Activated CD4-positive, alpha-beta T cell treated with anti-CD3 and anti-CD28 coated beads for 48 hours (primary cell): ENCODE data around the gene GFAP.

Experiments used
- DNase-seq: peaks from one replicate; pipeline ENCODE4 v3.0.0-alpha.2; 2020

GFAP gene

DNA sequence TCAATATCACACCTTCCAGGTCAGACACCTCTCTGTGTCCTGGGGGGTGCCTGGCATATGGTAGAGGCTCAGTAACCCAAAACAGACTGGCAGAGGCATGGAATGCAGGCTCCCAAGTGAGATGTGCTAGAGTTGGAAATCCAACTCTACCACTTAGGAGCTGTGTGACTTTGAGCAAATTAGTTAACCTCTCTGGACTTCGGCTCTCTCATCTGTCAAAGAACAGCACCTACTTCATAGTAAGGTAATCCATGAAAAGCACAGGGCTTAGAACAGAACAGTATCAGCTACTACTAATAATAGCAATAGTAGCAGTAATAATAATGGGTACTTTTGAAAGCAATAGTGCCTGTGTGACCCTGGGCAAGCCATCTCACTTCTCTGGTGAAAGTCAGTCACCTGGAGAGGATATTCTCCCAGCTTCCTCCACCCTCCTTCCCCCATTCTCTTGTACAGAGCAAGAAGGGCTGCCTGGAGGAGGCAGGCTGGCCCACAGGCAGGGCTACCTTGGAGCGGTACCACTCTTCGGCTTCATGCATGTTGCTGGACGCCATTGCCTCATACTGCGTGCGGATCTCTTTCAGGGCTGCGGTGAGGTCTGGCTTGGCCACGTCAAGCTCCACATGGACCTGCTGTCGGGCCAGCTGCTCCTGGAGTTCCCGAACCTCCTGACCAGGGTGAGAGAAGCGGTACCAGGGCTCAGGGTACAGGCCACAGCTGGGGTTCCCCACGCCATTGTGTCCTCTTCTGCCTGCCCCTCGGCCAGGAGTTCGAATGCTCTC lies 2.3 kb downstream of the GFAP start:
- DNase-seq, result no peak

DNA sequence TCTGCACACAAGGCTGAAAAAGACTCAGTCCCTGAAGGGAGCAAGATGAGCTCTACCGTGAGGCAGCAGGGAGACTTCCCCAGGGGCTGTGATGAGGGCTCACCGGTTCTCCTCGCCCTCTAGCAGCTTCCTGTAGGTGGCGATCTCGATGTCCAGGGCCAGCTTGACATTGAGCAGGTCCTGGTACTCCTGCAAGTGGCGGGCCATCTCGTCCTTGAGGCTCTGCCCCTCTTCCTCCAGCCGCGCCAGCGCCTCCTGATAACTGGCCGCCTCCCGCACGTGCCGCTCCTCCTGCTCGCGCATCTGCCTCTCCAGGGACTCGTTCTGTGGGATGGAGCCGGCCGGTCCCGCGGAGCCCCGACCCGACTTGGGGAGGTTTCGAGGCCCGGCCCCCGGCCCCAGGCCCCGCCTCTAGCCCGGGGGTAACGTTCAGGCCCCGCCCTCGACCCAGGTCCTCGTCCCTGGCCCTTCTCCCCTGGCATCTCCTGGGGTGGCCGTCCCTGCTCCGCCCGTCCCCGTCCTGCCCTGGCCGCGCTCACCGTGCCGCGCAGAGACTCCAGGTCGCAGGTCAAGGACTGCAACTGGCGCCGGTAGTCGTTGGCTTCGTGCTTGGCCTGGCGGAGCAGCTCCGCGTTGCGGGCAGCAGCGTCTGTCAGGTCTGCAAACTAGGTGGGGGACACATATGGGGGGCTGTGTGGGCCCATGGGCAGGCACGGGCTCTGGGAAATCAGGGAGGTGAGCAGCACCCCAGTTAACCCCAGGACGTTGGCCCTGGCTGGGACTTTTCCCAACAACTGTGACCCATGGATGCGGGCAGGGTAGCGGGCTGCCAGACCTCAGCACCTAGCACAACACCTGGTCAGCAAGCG lies 3.9 kb downstream of the GFAP start:
- peak; percentile 67 for DNase-seq

DNA sequence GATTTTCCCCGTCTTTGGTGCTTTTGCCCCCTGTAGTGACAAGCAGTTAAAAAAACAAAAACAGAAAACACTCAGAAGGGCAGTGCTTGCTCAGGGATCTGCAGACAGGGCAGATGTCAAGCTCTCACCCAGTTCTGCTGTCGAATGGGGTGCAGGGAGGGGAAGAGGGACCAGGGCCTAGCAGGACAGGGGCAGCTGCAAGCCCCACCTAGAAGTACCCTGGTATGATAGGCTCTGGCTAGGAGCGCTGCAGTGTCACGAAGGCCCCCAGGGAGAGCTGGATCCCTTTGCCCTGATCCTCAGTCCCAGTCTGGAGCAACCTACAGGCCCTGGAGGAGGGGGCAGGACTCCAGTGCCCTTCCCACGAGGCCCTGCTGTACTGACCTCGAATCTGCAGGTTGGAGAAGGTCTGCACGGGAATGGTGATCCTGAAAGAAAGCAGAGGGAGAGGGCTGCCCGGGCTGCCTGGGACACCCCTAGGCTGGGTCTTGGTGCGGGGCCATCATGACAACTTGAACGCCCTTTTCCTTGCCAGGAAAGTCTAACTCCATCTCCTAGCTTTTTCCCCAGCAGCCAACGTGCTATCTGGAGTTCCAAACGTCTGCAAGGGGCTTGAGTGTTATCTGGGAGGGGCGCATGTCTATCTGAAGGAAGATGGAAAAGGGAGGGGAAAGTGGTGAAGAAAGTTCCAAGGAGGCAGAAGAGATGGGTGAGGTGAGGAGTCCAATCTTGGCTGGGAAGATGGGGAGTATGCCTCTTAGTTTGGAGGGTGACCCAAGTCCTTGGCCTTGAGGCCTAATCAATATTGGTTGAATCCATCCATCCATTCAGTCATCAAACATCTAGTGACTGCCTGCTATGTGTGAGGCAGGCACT lies 4.8 kb downstream of the GFAP start:
- DNase-seq, result no peak

DNA sequence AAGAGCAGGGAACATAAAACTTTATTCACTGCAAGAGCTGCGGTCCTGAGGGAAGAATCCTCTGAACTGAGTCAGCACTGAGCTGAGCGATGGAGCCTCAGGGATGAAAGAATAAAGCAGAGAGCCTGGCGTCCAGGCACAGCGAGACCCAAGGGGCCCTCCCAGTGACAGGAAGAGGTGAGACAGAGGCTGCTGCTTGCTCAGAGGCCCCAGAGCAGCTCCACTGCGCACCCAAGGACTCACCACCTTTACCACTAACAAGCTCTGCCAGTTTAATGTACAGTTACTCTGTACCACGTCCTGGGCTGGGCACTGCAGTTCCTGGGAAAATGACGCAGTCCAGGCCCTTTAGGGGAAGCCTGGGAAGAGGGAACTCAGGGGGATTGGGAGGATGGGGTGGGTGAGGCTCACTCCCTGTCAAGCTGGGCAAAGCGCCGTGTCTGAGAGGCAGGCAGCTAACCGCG lies 5.6 kb downstream of the GFAP start:
- DNase-seq, result no peak

DNA sequence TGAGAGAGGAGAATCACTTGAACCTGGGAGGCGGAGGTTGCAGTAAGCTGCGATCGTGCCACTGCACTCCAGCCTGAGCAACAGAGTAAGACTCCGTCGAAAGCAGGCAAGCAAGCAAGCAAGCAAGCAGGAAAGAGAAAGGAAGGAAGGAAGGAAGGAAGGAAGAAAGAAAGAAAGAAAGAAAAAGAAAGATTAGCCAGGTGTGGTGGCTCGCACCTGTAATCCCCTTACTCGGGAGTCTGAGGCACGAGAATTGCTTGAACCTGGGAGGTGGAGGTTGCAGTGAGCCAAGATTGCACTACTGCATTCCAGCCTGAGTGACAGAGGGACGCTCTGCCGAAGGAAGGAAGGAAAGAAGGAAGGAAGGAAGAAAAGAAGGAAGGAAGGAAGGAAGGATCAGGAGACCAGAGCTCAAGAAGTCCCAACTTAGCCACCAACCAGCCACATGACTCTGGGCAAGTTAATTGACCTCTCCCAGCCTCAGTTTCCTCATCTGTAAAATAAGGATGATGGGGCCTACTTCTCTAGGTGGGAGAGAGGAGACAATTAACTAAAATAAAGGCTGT lies 6.5 kb downstream of the GFAP start:
- no peak for DNase-seq

DNA sequence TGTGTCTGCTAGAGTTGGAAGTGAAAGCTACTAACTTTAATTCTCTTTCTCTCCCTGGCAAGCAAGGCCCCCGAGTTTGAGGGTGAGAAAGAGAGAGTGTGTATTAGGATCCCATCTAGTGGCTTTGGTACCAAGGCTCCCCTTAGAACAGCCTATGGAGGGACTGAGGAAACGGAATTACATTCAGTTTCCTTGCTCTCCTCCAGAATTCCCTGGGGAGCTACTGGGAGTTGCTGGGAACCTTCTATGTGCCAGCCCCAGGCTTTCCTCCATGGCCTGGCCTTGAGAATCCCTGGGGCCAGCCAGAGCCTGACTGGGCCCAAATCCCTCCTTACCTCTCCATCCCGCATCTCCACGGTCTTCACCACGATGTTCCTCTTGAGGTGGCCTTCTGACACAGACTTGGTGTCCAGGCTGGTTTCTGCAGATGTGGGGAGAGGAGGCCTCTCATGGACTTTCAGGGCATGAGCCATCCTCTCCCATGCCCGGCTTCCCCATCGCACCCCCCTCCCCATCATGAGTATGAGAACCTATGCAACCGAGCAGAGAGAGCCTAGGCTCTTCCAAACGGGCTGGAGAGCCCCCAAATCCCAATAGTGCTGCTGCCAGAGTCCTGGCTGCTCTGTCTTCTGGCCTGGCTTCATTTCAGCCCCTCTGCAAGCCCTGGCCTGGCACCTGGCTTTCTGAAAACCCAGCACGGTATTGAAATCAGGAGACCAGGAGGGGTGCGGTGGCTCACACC lies 7.4 kb downstream of the GFAP start:
- DNase-seq, result no peak

DNA sequence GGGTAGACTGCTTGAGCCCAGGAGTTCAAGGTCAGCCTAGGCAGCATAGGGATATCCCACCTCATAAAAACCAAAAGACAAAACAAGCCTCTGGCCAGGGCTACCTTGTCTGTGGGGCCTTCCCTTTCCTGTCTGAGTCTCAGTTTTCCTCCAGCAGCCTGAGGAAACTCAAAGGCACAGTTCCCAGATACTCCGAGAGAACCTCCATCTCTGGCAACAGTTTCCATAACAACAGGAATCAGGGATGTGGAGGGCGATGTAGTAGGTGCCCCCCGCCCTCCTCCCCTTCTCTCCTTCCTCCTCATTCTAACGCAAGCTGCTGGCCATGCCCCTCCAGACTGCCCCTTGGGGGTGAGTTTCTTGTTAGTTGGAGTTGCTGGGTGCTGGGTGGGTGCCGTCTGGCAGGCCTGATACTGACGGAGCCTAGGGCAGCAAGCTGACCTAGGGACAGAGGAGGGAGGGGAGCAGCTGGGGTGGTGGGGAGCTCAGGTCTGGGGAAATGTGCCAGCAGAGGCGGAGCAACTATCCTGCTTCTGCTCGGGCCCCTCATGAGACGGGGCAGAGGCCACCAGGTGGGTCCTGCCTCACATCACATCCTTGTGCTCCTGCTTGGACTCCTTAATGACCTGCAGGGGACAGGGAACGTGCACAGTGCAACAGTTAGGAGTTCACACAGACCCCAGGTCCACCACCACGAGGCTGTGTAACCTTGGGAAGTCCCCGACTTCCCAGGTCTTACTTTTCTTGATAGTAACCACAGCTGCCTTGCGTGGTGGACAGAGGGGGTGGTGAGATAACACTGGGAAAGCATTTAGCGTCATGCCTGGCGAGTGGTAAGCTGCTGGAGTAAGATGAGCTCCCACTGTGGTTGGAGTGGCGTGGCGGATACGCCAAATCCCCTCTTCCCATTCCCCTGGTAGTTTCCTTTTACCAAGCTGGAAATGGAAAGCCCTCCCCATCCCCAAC lies 8.3 kb downstream of the GFAP start:
- DNase-seq, result no peak

DNA sequence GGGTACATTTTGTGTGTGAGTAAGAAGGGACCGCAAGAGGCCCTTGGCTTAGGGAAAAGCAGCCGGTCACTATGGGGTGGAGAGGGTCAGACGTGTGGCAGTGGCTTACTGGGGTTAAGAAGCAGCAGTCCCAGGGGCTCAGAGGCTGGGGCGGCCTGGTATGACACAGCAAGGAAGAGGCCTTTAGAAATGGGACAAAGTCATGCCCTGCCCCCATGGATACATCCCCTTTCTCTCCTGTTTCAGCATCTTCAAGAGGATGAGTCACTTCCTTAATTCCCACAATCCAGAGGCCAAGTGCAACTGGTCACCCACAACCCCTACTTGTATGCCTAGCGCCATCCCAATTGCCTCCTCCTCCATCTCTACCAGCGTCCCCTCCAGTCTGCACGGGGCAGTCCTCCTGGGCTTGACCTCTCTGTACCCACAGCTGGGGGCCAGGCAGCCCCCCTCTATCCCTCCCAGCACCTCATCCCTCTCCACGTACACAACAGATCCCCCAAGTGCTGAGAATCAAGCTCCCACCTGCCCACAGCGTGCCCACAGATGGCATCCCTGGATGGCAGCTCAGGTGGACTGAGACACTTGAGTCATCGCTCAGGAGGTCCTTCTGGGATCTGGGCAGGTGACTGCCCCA lies 9.2 kb downstream of the GFAP start:
- no peak for DNase-seq

DNA sequence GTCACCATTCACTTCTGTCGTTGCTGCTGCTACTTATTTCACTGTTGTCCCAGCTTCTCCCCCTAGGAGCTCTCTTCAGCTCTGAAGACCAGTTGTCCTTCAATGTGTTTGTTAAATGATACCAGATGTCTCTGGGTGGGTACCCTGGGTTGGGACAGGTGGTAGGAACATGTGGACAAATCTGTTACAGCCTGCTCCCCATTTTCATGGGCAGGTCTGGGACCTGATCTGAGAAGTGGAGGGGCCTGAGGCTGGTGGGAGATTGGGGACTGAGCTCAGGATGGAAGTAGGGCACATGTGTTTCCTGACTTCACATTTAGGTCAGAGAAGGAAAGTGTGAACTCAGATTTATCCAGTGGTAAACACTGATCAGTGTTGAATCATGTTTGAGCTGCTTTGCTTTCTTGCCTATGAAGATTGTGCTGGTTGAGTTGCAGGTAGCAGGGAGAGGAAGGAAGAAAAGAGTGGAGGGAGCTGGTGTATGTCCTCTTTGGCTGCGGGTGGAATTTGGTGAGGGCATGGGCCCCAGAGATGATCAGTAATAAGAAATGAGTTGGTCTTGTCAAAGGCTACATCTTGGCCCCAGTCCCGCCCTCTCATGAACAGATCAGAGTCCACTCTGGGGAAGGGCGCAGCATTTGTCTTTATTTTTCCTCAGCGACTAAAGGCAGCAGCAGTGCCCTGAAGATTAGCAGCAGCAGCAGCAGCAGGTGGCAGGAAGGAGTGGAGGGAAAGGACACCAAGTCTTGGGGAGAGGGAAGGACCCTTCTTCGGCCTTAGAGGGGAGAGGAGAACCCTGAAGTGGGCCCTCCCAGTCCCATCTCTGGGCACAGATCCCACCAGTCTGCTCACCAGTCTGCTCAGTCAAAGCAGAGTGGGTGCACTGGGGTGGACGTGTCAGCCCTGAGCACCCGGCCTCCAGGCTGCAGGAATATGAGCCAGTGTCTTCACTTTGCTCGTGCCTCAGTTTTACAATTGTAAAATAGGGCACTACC lies 10.0 kb downstream of the GFAP start:
- DNase-seq, result no peak

DNA sequence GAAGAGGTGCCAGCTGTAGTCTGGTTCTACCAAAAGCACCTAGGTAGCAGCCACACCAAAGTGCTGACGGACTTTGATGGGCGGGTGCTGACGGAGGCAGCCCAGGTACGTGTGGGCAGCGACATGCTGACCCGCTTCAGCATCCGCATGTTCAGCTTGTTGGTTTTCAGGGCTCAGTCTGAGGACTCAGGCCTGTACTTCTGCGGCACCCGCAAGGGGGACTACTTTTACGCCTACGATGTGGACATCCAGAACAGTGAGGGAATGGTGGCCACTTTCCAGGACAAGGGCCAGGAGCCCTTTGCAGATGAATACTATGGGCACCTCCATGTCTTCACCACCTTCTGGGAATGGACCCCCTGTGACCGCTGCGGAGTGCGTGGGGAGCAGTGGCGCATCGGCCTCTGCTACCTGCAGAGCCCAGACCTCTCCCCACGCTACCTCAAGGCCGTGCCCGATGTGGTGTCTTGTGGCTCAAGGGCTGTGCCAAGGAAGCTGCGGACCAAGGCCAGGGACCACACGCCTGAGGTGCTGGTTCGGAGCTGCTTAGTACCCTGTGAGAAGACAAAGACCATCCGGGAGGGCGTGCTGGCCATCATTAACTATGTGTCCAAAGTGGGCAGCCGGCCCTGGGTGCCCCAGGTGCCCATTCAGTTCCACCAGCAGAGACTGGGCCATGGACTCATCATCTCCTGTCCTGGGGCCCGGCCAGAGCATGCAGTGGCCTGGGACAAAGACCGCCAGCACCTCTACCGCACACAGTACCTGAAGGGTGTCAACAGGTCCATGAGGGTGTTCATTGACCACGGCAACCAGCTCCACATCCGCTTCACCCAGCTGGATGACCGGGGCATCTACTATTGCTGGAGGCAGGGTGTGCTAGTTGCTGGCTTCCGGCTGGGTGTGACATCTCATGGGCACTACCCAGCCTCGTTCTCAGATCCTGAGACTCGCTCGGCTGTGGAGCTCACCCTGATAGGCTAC lies 11.0 kb downstream of the GFAP start:
- DNase-seq, result no peak

DNA sequence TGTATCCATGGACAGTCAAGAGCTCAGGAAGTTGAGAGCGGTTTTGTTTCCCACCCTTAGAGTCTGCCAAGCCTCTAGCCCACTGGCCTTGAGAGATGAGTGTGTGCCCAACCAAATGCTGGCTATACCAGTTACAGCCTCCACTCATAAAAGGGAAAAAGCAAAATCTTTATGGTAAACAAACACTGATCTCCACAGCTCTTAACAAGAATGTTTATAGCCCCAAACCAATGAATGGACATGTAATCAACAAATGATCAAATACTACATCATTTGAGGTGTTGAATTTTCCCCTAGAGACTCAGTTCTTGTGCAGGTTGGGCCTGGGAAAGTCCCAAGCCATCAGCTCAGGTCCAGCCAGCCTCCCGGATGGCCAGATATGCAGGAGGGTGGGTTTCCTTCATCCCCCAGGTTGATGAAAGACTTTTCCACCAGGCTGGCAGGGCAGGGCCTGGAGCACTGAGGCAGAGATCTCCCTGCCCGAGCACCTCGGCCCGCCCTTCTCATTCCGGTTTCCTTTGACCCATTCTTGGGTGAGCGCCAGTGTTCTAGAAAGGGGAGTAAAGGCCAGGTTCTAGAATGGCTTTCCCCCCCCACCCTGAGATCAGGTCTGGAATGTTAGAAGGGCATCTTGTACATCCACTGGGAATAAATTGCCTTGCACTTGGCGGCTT lies 12.2 kb downstream of the GFAP start:
- DNase-seq, result no peak

DNA sequence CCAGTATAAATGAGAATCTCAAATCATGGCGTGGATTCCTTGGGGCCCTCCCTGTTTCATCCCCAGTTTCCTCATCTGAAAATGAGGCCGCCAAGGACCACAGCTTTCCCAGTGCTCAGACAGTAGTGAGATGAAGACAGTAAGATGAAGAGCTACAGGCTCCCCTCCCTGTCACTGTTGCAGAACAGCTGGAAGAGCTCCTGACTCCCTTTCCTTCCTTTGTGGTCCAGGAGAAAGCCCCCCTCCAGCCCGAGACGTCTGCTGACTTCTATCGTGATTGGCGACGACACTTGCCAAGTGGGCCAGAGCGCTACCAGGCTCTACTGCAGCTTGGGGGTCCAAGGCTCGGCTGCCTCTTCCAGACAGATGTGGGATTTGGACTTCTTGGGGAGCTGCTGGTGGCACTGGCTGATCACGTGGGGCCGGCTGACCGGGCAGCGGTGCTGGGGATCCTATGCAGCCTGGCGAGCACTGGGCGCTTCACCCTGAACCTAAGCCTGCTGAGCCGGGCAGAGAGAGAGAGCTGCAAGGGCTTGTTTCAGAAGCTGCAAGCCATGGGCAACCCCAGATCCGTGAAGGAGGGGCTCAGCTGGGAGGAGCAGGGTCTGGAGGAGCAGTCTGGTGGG lies 13.1 kb downstream of the GFAP start:
- DNase-seq, result no peak

DNA sequence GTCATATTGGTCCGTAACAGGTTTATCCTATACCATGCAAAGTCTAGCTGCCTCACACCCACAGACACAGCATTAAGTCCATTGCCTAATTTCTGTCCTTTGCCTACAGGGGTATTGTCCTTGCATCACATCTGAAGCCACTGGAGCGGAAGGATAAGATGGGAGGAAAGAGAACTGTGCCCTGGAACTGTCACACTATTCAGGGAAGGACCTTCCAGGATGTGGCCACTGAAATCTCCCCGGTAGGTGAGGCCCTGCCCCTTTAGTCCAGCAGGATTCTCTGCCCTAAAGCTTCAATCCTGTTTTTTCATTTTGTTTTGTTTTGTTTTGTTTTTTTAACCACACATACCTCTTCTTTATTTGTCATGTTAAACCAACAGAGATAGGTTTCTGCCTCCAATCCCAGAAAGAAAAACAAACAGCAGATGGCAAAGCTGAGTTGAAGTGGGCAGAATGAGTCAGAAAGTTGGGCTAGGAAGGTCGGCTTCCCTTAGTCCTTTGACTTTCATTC lies 13.8 kb downstream of the GFAP start:
- no peak for DNase-seq

DNA sequence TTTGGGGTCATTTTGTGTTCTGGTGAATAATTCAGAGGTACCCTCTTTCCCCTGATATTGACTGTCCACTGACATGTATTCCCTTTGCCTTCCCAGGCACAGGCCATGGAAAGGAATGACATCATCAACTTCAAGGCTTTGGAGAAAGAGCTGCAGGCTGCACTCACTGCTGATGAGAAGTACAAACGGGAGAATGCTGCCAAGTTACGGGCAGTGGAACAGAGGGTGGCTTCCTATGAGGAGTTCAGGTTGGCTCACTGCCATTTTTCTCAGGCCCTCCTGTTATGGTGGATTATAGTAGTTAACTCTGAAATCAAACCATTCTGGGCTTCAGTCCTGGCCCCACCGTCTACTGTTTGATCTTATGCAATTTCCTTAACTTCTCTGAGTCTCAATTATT lies 14.4 kb downstream of the GFAP start:
- DNase-seq, result no peak

DNA sequence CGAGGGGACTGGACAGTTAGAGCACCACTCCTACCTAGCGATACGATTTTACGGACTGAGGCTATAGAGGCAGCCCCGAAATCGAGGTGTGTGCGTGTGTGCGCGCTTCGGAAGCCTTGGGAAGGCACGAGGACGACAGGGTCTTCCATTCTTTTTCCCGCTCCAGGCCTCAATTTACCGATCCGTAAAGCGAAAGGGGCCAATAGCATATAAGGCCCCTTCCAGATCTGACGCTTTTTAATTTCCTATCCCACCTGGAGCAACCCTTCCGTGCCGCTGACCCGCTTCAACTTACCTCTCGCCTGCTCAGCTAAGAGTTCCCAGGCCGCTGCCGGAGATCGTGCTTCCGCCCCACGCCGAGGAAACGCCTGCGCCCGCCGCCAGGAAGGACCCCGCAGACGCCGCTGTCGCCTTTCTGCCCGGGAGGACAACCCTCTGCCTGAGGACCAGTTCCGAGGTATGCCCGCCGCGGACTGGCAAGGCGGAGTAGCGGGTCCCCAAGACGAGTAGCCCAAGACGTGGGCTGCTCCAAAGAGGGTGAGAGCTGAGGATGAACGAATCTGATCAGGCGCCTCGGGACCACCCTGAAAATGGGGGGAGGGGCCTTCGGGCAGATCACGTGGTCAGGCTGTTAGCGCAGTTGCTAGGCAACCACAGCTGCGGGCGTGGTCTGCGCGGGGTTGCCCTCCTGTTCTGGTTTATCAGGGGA lies 16.1 kb downstream of the GFAP start, which contains the start of gene EFTUD2:
Gene EFTUD2, minus strand, starts transcription at position 372 of the 709 bp plus-strand sequence. CDS start 4,924 bp downstream, outside the sequence.
- DNase-seq, result peak; percentile 94

DNA sequence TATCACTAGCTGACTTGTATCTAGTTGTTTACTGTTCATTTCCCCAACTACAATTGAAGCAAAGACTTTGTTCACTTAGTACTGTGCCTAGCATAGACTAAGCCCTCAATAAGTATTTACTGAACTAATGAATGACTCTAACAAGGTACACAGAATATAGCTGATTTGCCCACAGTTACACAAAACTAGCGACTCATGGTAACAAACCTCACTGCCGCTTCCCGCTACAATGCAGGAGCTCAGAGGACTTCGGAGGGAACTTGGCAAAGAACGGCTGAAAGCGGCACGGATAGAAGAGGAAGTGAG lies 16.6 kb downstream of the GFAP start:
- DNase-seq, result peak; percentile 48
